GM18519 (cell line): Measurements from ENCODE around the gene PRKCE.

Experiments used
- ATAC-seq: cut with Tn5 transposase; IDR thresholded peaks from one replicate; pipeline ENCODE4 v1.9.1; 2021; ENCODE audit warnings: mild to moderate bottlenecking, moderate library complexity; ENCODE audit not compliant: unreplicated experiment, low FRiP score

The PRKCE gene

GRCh38 chr2:45631319-45631718, 20.2 kb upstream of the PRKCE start:
- ATAC-seq, result no peak

- ATAC-seq, result no peak
Measured at GRCh38 chr2:45631955-45632354, 19.5 kb upstream of the PRKCE start.

- no peak for ATAC-seq
Measured at GRCh38 chr2:45634223-45634622, 17.3 kb upstream of the PRKCE start.

GRCh38 chr2:45636008-45636407, 15.5 kb upstream of the PRKCE start:
- no peak for ATAC-seq

GRCh38 chr2:45637440-45637839, 14.0 kb upstream of the PRKCE start:
- no peak for ATAC-seq

- no peak for ATAC-seq
Measured at GRCh38 chr2:45640576-45640975, 10.9 kb upstream of the PRKCE start.

GRCh38 chr2:45643095-45643494, 8.4 kb upstream of the PRKCE start:
- no peak for ATAC-seq

GRCh38 chr2:45643543-45644542, 7.6 kb upstream of the PRKCE start:
- ATAC-seq, result no peak

GRCh38 chr2:45646289-45646688, 5.2 kb upstream of the PRKCE start:
- no peak for ATAC-seq

GRCh38 chr2:45647356-45647755, 4.1 kb upstream of the PRKCE start:
- no peak for ATAC-seq

- ATAC-seq, result no peak
Measured at GRCh38 chr2:45647986-45648520, 3.4 kb upstream of the PRKCE start.

- ATAC-seq, result no peak
Measured at GRCh38 chr2:45648636-45649035, 2.8 kb upstream of the PRKCE start.

GRCh38 chr2:45649462-45649857, 2.0 kb upstream of the PRKCE start:
- ATAC-seq, result no peak

- no peak for ATAC-seq
Measured at GRCh38 chr2:45649858-45650811, 1.3 kb upstream of the PRKCE start.

GRCh38 chr2:45650851-45651414, 542 bp upstream of the PRKCE start:
- ATAC-seq, result peak; percentile 57

GRCh38 chr2:45652090-45653031, 886 bp downstream of the PRKCE start:
- no peak for ATAC-seq

GRCh38 chr2:45653122-45653913, 1.8 kb downstream of the PRKCE start:
- ATAC-seq, result no peak

GRCh38 chr2:45654250-45654649, 2.8 kb downstream of the PRKCE start:
- ATAC-seq, result no peak

- ATAC-seq, result no peak
Measured at GRCh38 chr2:45661828-45662227, 10.4 kb downstream of the PRKCE start.
